Testis (tissue), 3 donors: ENCODE results near the gene RARRES2. TPM values are rescaled to one million over a fixed set of nuclear protein-coding genes. Genes with fewer than 3 reads are reported as not detected.

Experiments
- DNase-seq: peaks from one replicate; pipeline ENCODE4 v3.0.0-alpha.2; 2019
- H3K27ac ChIP-seq, 2 donors: fragments of 200-600 bp; sonication (generic); one replicate each; pipeline ENCODE4 v1.5.1; 2019
- H3K27me3 ChIP-seq: fragments of 200-600 bp; sonication (generic); one replicate; pipeline ENCODE4 v1.5.1; 2019
- H3K36me3 ChIP-seq: fragments of 200-600 bp; sonication (generic); one replicate; pipeline ENCODE4 v1.5.1; 2017; ENCODE audit warnings: low read depth; ENCODE audit errors: missing control alignments
- H3K4me1 ChIP-seq: fragments of 200-600 bp; sonication (generic); one replicate; pipeline ENCODE4 v1.5.1; 2019
- H3K4me3 ChIP-seq, 2 donors: fragments of 200-600 bp; sonication (generic); one replicate each; pipeline ENCODE4 v1.5.1; 2017 to 2019
- H3K9me3 ChIP-seq: fragments of 200-600 bp; sonication (generic); one replicate; pipeline ENCODE4 v1.5.1; 2017
- POLR2A ChIP-seq: fragments of 450-650 bp; IDR thresholded peaks from one replicate; pipeline ENCODE4 v1.6.1; 2017; ENCODE audit warnings: antibody characterized with exemption, mild to moderate bottlenecking, moderate library complexity
- WGBS, 2 donors: methylation state at CpG; one replicate each; pipeline ENCODE4 v1.1.5; 2018; 5-methylcytosine and 5-hydroxymethylcytosine counted together
- intact Hi-C: fragments of 100-400 bp; cut with DNase I; formaldehyde crosslinking; loops from one replicate; pipeline ENCODE4 v1.15.1; 2023; ENCODE audit warnings: low total_unique reads
- polyA plus RNA-seq: library from polyadenylated mRNA; stranded (reverse); fragments of 350-450 nt; fragmentation: Illumina TruSeq; extraction: RNeasy Lipid Tissue Mini Kit (QIAGEN cat#74804); gene quantifications from one replicate; pipeline ENCODE4 v1.2.3, GENCODE V29; 2014; ENCODE audit warnings: low read depth, low replicate concordance; ENCODE audit not compliant: insufficient read depth
- total RNA-seq, 2 donors: library from RNA; depleted of rRNA; stranded (reverse); fragments of >200 nt; gene quantifications; one replicate each; pipeline ENCODE4 v1.2.3, GENCODE V29; 2016
- TF ChIP-seq, protein P1 (sequence below), 3 experiments: fragments of 450-650 bp in 2 of 3; fragments of 200-600 bp in 1 of 3; sonication (generic) in 1 of 3; IDR thresholded peaks; one replicate each; pipeline ENCODE4 v1.5.1; 2016 to 2019; ENCODE audit warnings: antibody characterized with exemption in 3 of 3, mild to moderate bottlenecking in 2 of 3, moderate library complexity in 1 of 3

RARRES2 gene
- total and polyA plus RNA-seq, 3 donors from 2014 or later, result 21.1 to 93.7 (median 58.8) TPM

- DNase-seq, result no peak
- peaks cover 4% of the 10 kb centered on the region for H3K4me1 ChIP-seq
These were observed 7.3 kb downstream of the RARRES2 start for GRCh38 chr7:150334108-150334507.

GRCh38 chr7:150333659-150334058, 7.8 kb downstream of the RARRES2 start:
- Histone ChIP-seq H3K4me1 (peaks cover 4% of the 10 kb centered on the region), H3K36me3 (no peaks in the 10 kb centered on the region), H3K27ac (no peak overlapping the region), H3K4me3 (no peak overlapping the region), H3K27me3 (no peaks in the 10 kb centered on the region), H3K9me3 (no peaks in the 10 kb centered on the region)
- no peak for DNase-seq
- TF ChIP-seq, protein P1, sequence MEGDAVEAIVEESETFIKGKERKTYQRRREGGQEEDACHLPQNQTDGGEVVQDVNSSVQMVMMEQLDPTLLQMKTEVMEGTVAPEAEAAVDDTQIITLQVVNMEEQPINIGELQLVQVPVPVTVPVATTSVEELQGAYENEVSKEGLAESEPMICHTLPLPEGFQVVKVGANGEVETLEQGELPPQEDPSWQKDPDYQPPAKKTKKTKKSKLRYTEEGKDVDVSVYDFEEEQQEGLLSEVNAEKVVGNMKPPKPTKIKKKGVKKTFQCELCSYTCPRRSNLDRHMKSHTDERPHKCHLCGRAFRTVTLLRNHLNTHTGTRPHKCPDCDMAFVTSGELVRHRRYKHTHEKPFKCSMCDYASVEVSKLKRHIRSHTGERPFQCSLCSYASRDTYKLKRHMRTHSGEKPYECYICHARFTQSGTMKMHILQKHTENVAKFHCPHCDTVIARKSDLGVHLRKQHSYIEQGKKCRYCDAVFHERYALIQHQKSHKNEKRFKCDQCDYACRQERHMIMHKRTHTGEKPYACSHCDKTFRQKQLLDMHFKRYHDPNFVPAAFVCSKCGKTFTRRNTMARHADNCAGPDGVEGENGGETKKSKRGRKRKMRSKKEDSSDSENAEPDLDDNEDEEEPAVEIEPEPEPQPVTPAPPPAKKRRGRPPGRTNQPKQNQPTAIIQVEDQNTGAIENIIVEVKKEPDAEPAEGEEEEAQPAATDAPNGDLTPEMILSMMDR (IDR thresholded peaks at IDR 0.05), result no peak
- no peak for TF ChIP-seq POLR2A
- intact Hi-C loops, result no loop called here
- 87 to 94% methylated on average over 5 to 10 of the region's 10 CpGs for WGBS, 2 donors

More at GRCh38 chr7:150334108-150334507, 7.3 kb downstream of the RARRES2 start:
- H3K36me3 ChIP-seq, result no peaks in the 10 kb centered on the region
- H3K27me3 ChIP-seq, result no peaks in the 10 kb centered on the region
- intact Hi-C loops, result no loop called here
- H3K27ac ChIP-seq, result no peak overlapping the region
- 90 to 94% methylated on average over 5 to 8 of the region's 8 CpGs for WGBS, 2 donors
- H3K9me3 ChIP-seq, result no peaks in the 10 kb centered on the region
- TF ChIP-seq POLR2A, result no peak
- TF ChIP-seq, protein P1 (IDR thresholded peaks at IDR 0.05), result no peak
- no peak overlapping the region for H3K4me3 ChIP-seq

DNA sequence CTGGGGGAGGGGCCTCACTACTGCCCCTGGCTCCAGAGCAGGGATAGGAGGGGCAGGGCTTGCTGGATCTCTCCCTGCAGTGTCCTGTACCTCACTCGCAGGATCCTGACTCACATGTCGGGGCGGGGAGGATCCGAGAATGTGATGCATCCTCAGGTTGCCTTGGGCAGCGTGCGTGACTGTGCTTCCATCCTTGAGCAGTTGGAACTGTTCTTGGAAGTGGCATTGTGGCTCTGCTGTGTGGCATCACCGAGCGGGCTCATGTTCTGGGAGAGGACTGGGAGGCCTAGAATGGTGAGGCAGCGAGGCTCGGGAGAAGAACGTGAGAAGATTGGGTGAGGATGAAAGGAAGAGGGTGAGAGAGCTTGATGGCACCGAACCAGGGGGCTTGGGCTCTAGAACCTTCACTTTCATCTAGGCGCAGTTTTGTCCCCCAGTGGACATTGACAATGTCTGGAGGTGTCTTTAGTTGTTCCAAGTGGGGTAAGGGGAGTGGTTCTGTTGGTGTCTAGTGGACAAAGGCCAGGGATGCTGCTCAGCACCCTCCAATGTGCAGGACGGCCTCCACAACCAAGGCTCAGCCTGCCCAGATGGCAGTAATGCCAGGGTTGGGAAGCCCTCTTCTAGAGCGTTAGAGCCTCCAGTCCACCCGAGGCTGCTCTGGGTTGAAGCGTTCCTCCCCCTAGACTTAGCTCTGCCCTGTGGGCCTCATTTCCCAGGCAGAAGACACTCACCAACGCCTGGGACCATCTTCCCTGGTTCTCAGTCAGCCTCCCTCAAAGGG, 8.4 kb downstream of the RARRES2 start:
- no peaks in the 10 kb centered on the region for H3K9me3 ChIP-seq
- no peaks in the 10 kb centered on the region for H3K27me3 ChIP-seq
- no peak for DNase-seq
- intact Hi-C loops, result no loop called here
- H3K4me3 ChIP-seq, result no peak overlapping the region
- peaks cover 4% of the 10 kb centered on the region for H3K4me1 ChIP-seq
- no peak overlapping the region for H3K27ac ChIP-seq
- TF ChIP-seq POLR2A, result no peak
- TF ChIP-seq, protein P1 (IDR thresholded peaks at IDR 0.05), result no peak
- 94 to 96% methylated on average over 18 of the region's 18 CpGs for WGBS, 2 donors
- H3K36me3 ChIP-seq, result no peaks in the 10 kb centered on the region

DNA sequence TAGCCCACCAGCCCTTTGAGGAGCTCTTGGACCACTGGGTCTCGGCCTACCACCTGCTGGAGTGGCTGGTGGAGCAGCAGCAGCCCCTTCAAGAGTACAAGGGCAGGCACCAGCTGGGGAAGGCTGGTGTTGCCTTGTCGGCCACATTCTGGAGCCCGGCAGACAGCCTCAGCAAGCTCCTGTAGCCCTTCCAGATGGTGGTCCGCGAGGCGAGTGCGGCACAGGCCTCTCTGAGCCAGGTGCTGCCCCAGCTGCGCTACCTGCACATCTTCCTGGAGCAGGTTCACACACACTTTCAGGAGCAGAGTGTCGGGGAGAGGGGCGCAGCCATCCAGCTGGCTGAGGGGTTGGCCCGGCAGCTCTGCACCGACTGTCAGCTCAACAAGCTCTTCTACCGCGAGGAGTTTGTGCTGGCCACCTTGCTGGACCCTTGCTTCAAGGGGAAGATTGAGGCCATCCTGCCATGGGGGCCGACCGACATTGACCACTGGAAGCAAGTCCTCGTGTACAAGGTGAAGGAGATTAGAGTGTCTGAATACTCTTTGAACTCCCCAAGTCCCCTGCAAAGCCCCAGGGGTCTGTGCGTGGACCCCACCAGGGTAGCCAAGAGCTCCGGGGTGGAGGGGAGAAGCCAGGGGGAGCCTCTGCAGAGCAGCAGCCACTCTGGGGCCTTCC, 11.1 kb downstream of the RARRES2 start:
- 93% methylated on average over 19 of the region's 19 CpGs; no CpG with 5 or more reads in 1 of the 2 donors for WGBS, 2 donors
- no peak overlapping the region for H3K27ac ChIP-seq
- H3K36me3 ChIP-seq, result no peaks in the 10 kb centered on the region
- no peaks in the 10 kb centered on the region for H3K4me1 ChIP-seq
- no peak for TF ChIP-seq POLR2A
- TF ChIP-seq, protein P1 (IDR thresholded peaks at IDR 0.05), result no peak
- H3K9me3 ChIP-seq, result no peaks in the 10 kb centered on the region
- intact Hi-C loops, result no loop called here
- H3K27me3 ChIP-seq, result no peaks in the 10 kb centered on the region
- DNase-seq, result no peak
- no peak overlapping the region for H3K4me3 ChIP-seq
